ENCODE measurements around the gene KLRG1. TPM values are rescaled to one million over a fixed set of nuclear protein-coding genes. Genes with fewer than 3 reads are reported as not detected.

KLRG1 gene
- total and polyA plus RNA-seq, 2 donors (not counting 1 experiment from before 2014, with no cell fraction given), result 3.7 to 3.9 TPM

- ChIA-PET CTCF (interaction anchor here (0.9 to 2.5 kb wide), 6 partner anchors 10 to 490 kb away, joined by 3 to 8 read pairs (median 6); no protein-coding TSS in a partner anchor), POLR2A (no interaction called here)
- Histone ChIP-seq H3K9ac (ENCODE audit: low read length) (no peak overlapping the region), H3K27ac (ENCODE audit: low read length in 2 of 2) (no peak overlapping the region), H3K79me2 (ENCODE audit: control insufficient read depth, insufficient read depth, low read length) (no peaks in the 10 kb centered on the region), H4K20me1 (ENCODE audit: control insufficient read depth, insufficient read depth, low read length, poor library complexity, severe bottlenecking) (no peaks in the 10 kb centered on the region), H3K27me3 (replicated peaks in 1 of 4; ENCODE audit: control extremely low read depth in 1 of 4, control insufficient read depth in 3 of 4, insufficient read depth in 4 of 4, low read length in 3 of 4) (no peaks in the 10 kb centered on the region), H3K4me3 (ENCODE audit: control extremely low read depth in 1 of 5, extremely low read depth in 1 of 5, insufficient read depth in 1 of 5, low read depth in 2 of 5, low read length in 4 of 5) (no peak overlapping the region), H3K9me3 (ENCODE audit: control extremely low read depth in 1 of 3, control insufficient read depth in 2 of 3, insufficient read depth in 1 of 3, low read length in 2 of 3) (peaks cover 0 to 3% (median 0%) of the 10 kb centered on the region in 3 donors), H3K4me1 (ENCODE audit: control insufficient read depth in 2 of 2, insufficient read depth in 2 of 2, low read length in 2 of 2) (no peaks in the 10 kb centered on the region), H2AFZ (ENCODE audit: insufficient read depth, low read depth, low read length, poor library complexity, severe bottlenecking) (no peak overlapping the region), H3K4me2 (replicated peaks; ENCODE audit: low read depth, low read length, poor library complexity, severe bottlenecking) (no peak overlapping the region), H3K36me3 (replicated peaks in 1 of 2; ENCODE audit: control extremely low read depth in 1 of 2, control insufficient read depth in 1 of 2, extremely low read depth in 1 of 2, insufficient read depth in 2 of 2, low read length in 1 of 2) (no peaks in the 10 kb centered on the region)
- H3K9me3 Mint-ChIP-seq (ENCODE audit: insufficient read depth), result no peaks in the 10 kb centered on the region
- no peak overlapping the region for H3K4me3 Mint-ChIP-seq
- H3K27me3 Mint-ChIP-seq, result no peaks in the 10 kb centered on the region
- H3K27ac Mint-ChIP-seq, result no peak overlapping the region
- no peaks in the 10 kb centered on the region for H3K4me1 Mint-ChIP-seq
- WGBS (ENCODE audit: insufficient coverage), result 97% methylated on average over 3 of the region's 6 CpGs
- intact Hi-C loops (cut with micrococcal nuclease), result loop anchor here (10.0 kb wide), 1 partner anchor 119 kb away; the partner anchor contains the start of gene PHC1
- ATAC-seq (ENCODE audit: low read depth) (no peak), DNase-seq (no peak)
- no peak for TF ChIP-seq EZH2 (IDR thresholded peaks at IDR 0.05; ENCODE audit: borderline replicate concordance, insufficient read depth, low read depth, low read length, poor library complexity, severe bottlenecking)
- TF ChIP-seq CTCF (IDR thresholded peaks at IDR 0.05), result no peak
These were observed 44.7 kb downstream of the KLRG1 start for GRCh38 chr12:9034095-9034494.

GRCh38 chr12:9036227-9036626, 46.9 kb downstream of the KLRG1 start:
- ATAC-seq (ENCODE audit: low read depth) (no peak), DNase-seq (no peak)
- ChIA-PET POLR2A (no interaction called here), CTCF (interaction anchor here (0.8 to 3.5 kb wide), 5 partner anchors 13 to 358 kb away, joined by 3 to 33 read pairs (median 10); no protein-coding TSS in a partner anchor)
- no peak overlapping the region for H3K4me3 Mint-ChIP-seq
- H3K9ac ChIP-seq (ENCODE audit: low read length), result no peak overlapping the region
- no peaks in the 10 kb centered on the region for H3K27me3 ChIP-seq (replicated peaks in 1 of 4; ENCODE audit: control extremely low read depth in 1 of 4, control insufficient read depth in 3 of 4, insufficient read depth in 4 of 4, low read length in 3 of 4)
- H3K27me3 Mint-ChIP-seq, result no peaks in the 10 kb centered on the region
- no peak overlapping the region for H2AFZ ChIP-seq (ENCODE audit: insufficient read depth, low read depth, low read length, poor library complexity, severe bottlenecking)
- H4K20me1 ChIP-seq (ENCODE audit: control insufficient read depth, insufficient read depth, low read length, poor library complexity, severe bottlenecking), result no peaks in the 10 kb centered on the region
- H3K79me2 ChIP-seq (ENCODE audit: control insufficient read depth, insufficient read depth, low read length), result no peaks in the 10 kb centered on the region
- WGBS (ENCODE audit: insufficient coverage), result 95% methylated on average over 4 of the region's 6 CpGs
- TF ChIP-seq EZH2 (IDR thresholded peaks at IDR 0.05; ENCODE audit: borderline replicate concordance, insufficient read depth, low read depth, low read length, poor library complexity, severe bottlenecking) (no peak), CTCF (IDR thresholded peaks at IDR 0.05) (no peak)
- H3K9me3 Mint-ChIP-seq (ENCODE audit: insufficient read depth), result no peaks in the 10 kb centered on the region
- no peaks in the 10 kb centered on the region for H3K4me1 Mint-ChIP-seq
- H3K4me2 ChIP-seq (replicated peaks; ENCODE audit: low read depth, low read length, poor library complexity, severe bottlenecking), result no peak overlapping the region
- H3K4me1 ChIP-seq (ENCODE audit: control insufficient read depth in 2 of 2, insufficient read depth in 2 of 2, low read length in 2 of 2), result no peaks in the 10 kb centered on the region
- no peaks in the 10 kb centered on the region for H3K36me3 ChIP-seq (replicated peaks in 1 of 2; ENCODE audit: control extremely low read depth in 1 of 2, control insufficient read depth in 1 of 2, extremely low read depth in 1 of 2, insufficient read depth in 2 of 2, low read length in 1 of 2)
- H3K27ac Mint-ChIP-seq, result no peak overlapping the region
- H3K27ac ChIP-seq (ENCODE audit: low read length in 2 of 2), result no peak overlapping the region
- H3K9me3 ChIP-seq (ENCODE audit: control extremely low read depth in 1 of 3, control insufficient read depth in 2 of 3, insufficient read depth in 1 of 3, low read length in 2 of 3), result peaks cover 0 to 3% (median 0%) of the 10 kb centered on the region in 3 donors
- intact Hi-C loops (cut with micrococcal nuclease), result loop anchor here (10.0 kb wide), 1 partner anchor 121 kb away; the partner anchor contains the start of gene PHC1
- no peak overlapping the region for H3K4me3 ChIP-seq (ENCODE audit: control extremely low read depth in 1 of 5, extremely low read depth in 1 of 5, insufficient read depth in 1 of 5, low read depth in 2 of 5, low read length in 4 of 5)
